Measurements from ENCODE around the gene CRY2. TPM values are rescaled to one million over a fixed set of nuclear protein-coding genes. Genes with fewer than 3 reads are reported as not detected.

CRY2 gene
- total RNA-seq, result 5.5 and 14.5 TPM in 2 replicates

GRCh38 chr11:45846974-45847910, at the start of gene CRY2:
Gene CRY2 (plus strand): TSS chr11:45847475. CDS start chr11:45847491, 16 bp downstream.

GRCh38 chr11:45804761-45805304, 42.4 kb upstream of the CRY2 start, which contains the start of gene SLC35C1:
Gene SLC35C1 (plus strand): TSS chr11:45805149. CDS start chr11:45805802, 653 bp downstream.

GRCh38 chr11:45885274-45885920, 38.1 kb downstream of the CRY2 start, which contains the start of gene MAPK8IP1:
Gene MAPK8IP1 (plus strand): TSS chr11:45885651. CDS start chr11:45885821, 170 bp downstream.

GRCh38 chr11:45906965-45907611, 59.8 kb downstream of the CRY2 start, which contains the start of gene FREY1:
Gene FREY1 (minus strand): TSS chr11:45907271. CDS start chr11:45907245, 26 bp downstream.

GRCh38 chr11:45917623-45918330, 70.5 kb downstream of the CRY2 start, which contains the start of gene PEX16:
Gene PEX16 (minus strand): TSS chr11:45917877. CDS start chr11:45917811, 66 bp downstream.

GRCh38 chr11:45922425-45923082, 75.3 kb downstream of the CRY2 start, which contains the start of gene LARGE2:
Gene LARGE2 (plus strand): TSS chr11:45922656. CDS start chr11:45922883, 227 bp downstream.

Other genes with a start within 250 kb of the CRY2 start
- gene CHST1, start 181.9 kb upstream of the CRY2 start, total RNA-seq, result 15.0 and 19.3 TPM in 2 replicates
- 4.4 and 13.8 TPM in 2 replicates for gene SLC35C1, start 42.3 kb upstream of the CRY2 start, total RNA-seq
- gene MAPK8IP1, start 38.2 kb downstream of the CRY2 start, total RNA-seq, result 1.5 and 3.2 TPM in 2 replicates
- 0.44 and 0.49 TPM in 2 replicates for gene FREY1, start 59.8 kb downstream of the CRY2 start, total RNA-seq
- gene PEX16, start 70.4 kb downstream of the CRY2 start, total RNA-seq, result 22.4 and 30.9 TPM in 2 replicates
- gene LARGE2, start 75.2 kb downstream of the CRY2 start, total RNA-seq, result not detected in 2 replicates

Data from bladder microvascular endothelial cell (primary cell).